ENCODE results near the gene DHX40.
"Not testable (repeated sequence)": the region's sequence is repeated elsewhere in the genome, so short reads cannot be mapped to it uniquely, and the experiment has no call there.

The DHX40 gene

GRCh38 chr17:59565171-59565958 lies at the start of gene DHX40:
TSS of gene DHX40 (plus strand) at chr17:59565610. CDS start at chr17:59565672, 62 bp downstream.
- FAIRE-seq: no peak

GRCh38 chr17:59516451-59516850 lies 49.0 kb upstream of the DHX40 start:
- no peak for FAIRE-seq

GRCh38 chr17:59519132-59519531 lies 46.3 kb upstream of the DHX40 start:
- FAIRE-seq: no peak

GRCh38 chr17:59520251-59520650 lies 45.2 kb upstream of the DHX40 start:
- FAIRE-seq: no peak

- no peak for FAIRE-seq
Measured at GRCh38 chr17:59521465-59522126, 43.8 kb upstream of the DHX40 start.

GRCh38 chr17:59524930-59525329 lies 40.5 kb upstream of the DHX40 start:
- FAIRE-seq: not testable (repeated sequence)

- FAIRE-seq: no peak
Measured at GRCh38 chr17:59525668-59526067, 39.7 kb upstream of the DHX40 start.

- no peak for FAIRE-seq
Measured at GRCh38 chr17:59526451-59526850, 39.0 kb upstream of the DHX40 start.

GRCh38 chr17:59527325-59527917 lies 38.0 kb upstream of the DHX40 start:
- FAIRE-seq: no peak

- no peak for FAIRE-seq
Measured at GRCh38 chr17:59527931-59528330, 37.5 kb upstream of the DHX40 start.

GRCh38 chr17:59530531-59530930 lies 34.9 kb upstream of the DHX40 start:
- FAIRE-seq: no peak

- FAIRE-seq: no peak
Measured at GRCh38 chr17:59533694-59534093, 31.7 kb upstream of the DHX40 start.

- FAIRE-seq: no peak
Measured at GRCh38 chr17:59534583-59534982, 30.8 kb upstream of the DHX40 start.

GRCh38 chr17:59538195-59538909 lies 27.1 kb upstream of the DHX40 start:
- FAIRE-seq: no peak

GRCh38 chr17:59542960-59543635 lies 22.3 kb upstream of the DHX40 start:
- FAIRE-seq: no peak

- FAIRE-seq: peak; percentile 45
Measured at GRCh38 chr17:59545942-59546341, 19.5 kb upstream of the DHX40 start.

- FAIRE-seq: no peak
Measured at GRCh38 chr17:59547131-59547915, 18.1 kb upstream of the DHX40 start.

- not testable (repeated sequence) for FAIRE-seq
Measured at GRCh38 chr17:59548985-59549384, 16.4 kb upstream of the DHX40 start.

- FAIRE-seq: no peak
Measured at GRCh38 chr17:59550703-59551102, 14.7 kb upstream of the DHX40 start.

- no peak for FAIRE-seq
Measured at GRCh38 chr17:59558039-59558438, 7.4 kb upstream of the DHX40 start.

- no peak for FAIRE-seq
Measured at GRCh38 chr17:59558953-59559352, 6.5 kb upstream of the DHX40 start.

GRCh38 chr17:59561042-59561441 lies 4.4 kb upstream of the DHX40 start:
- FAIRE-seq: no peak

Data from colon (tissue), 2 donors.